AG08396 (cell line): ENCODE data around the gene MCF2L.

Experiments
- DNase-seq: peaks from one replicate; pipeline ENCODE4 v3.0.0; 2012; ENCODE audit warnings: low spot score, mixed read lengths

Gene MCF2L

DNA sequence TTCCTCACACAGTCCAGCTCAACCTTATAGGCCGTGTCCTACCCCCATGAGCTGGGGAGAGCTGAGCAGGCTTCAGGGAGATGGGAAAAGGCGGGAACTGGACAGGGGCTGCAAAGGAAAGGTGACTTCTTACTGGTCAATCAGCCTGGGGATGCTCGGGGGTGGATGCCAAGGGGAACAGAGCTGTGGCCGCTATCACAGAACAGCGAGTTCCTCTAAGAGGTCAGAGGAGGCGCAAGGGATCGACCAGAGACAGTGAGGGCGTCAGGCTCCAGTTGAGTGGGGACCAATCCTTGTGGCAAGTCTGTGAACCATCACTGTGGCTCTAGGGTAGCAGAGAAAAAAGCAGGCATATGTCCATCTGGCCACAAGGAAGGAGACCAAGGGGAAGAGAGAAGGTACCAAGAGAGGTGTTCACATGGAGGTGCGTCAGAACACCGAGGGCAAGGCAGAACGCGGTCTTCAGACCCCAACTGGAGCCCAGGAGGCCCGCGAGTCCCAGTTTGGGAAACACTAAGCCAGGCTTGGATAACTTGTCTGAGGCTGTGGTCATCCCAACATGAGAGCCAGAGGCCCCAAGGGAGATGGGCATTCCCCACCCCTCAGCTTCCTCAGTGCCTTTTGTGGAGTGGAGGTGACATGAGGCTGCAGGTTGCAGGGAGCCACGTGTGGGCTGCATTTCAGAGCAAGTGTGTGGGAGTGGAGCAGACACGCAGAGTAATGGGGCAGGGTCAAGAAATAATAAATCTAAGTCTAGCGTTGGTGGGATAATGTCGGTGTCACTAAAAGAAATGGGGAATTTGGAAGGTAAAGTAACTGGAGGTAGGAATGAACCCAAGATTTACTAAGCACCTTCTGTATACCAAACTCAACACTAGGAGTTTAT lies 157.5 kb downstream of the MCF2L start:
- DNase-seq = no peak

- no peak for DNase-seq
Observed at GRCh38 chr13:113129480-113129879, 160.5 kb downstream of the MCF2L start.

GRCh38 chr13:113129921-113130750 lies 161.1 kb downstream of the MCF2L start:
- no peak for DNase-seq

GRCh38 chr13:113135281-113135760 lies 166.3 kb downstream of the MCF2L start:
- DNase-seq = no peak

- DNase-seq = no peak
Observed at GRCh38 chr13:113137691-113138298, 168.8 kb downstream of the MCF2L start.

DNA sequence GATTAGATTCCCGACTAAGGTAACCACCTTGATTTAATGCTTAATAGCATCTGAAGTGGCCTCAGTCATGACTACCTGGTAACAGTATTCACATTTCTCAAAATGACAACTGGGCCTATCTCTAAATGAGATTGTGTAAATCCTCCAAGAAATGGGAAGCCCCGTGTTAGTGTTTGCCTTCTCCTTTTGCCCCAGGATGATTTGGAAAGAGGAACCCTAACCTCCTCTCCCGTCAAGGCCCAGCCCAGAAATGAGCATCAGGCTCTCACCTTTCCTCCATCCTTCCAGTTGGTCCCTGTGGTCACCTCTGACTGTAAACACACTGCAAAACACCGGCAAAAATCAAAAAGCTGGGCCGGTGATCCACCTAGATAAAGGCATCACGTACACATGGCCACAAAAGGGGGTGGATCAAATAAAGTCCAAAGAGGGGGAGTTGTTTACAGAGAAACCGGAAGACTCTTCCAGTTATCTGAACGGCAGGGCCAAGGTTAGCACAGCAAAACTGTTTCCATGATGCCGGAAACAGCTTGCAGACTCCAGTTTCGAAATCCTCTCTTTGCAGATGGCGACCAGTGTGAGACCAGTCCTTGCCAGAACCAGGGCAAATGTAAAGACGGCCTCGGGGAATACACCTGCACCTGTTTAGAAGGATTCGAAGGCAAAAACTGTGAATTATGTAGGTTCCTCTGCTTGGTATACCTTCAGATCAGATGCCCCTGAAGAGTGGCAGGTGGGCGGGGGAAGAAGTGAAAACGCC lies 170.0 kb downstream of the MCF2L start:
- no peak for DNase-seq

- no peak for DNase-seq
Observed at GRCh38 chr13:113139577-113139976, 170.6 kb downstream of the MCF2L start.

DNA sequence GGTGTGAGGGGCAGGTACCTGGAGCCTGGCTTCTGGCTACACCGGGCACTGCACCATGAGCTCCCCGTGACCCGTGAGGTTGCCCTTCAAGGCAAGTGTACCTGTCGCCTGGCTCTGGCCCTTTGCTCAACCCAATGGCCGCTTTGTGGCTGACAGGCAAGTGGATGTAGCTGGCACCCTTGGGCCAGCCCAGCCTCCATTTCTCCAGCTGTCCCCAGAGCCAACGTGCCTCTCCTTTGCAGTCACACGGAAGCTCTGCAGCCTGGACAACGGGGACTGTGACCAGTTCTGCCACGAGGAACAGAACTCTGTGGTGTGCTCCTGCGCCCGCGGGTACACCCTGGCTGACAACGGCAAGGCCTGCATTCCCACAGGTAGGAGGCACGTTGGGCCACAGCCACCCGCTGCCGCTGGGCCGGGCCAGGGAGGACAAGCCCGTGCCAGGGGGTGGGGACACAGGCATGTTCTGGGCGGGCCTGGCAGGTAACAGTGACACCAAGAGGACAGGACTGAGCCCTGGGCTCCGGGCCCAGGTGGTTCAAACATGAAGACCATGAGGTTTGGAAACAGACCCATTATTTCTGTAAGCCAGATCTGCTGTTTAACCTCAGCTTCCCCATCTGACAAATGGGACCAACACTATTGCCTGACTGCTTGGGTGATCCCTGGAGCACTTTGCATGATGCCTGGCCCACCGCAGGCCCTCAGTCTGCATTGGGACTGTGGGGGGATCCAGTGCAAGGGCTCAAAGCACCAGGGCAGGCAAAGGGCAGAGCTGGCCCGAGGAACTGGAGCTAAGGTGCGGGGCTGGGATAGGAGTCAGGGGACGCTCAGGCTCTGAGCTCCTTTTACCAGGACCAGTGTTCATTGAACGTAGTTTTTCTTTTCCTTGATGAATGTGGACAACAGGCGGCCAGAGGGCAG lies 171.9 kb downstream of the MCF2L start:
- DNase-seq = no peak

GRCh38 chr13:113141601-113141970 lies 172.6 kb downstream of the MCF2L start:
- DNase-seq = no peak

GRCh38 chr13:113142876-113143275 lies 173.9 kb downstream of the MCF2L start:
- DNase-seq = no peak

- DNase-seq = no peak
Observed at GRCh38 chr13:113143466-113144254, 174.6 kb downstream of the MCF2L start.

DNA sequence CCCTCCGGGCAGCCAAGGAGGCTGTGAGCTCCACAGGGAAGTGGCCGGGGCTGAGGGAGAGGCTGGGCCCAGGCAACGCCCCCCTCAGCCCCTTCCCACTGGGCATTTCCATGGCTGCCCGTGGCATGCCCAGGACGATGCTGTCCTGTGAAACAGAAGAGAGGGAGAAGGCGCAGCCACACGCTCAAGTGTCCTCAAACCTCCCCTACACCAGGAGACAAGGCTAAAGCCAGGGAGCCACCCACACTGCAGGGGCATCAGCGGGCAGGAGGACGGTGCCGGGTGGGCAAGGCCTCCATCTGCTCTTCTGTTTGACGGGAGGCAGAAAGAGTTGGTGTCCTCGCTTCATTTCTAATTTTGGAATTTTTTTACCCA lies 175.2 kb downstream of the MCF2L start:
- no peak for DNase-seq

GRCh38 chr13:113145496-113145895 lies 176.5 kb downstream of the MCF2L start:
- no peak for DNase-seq

- DNase-seq = no peak
Observed at GRCh38 chr13:113145911-113146598, 177.0 kb downstream of the MCF2L start.

- no peak for DNase-seq
Observed at GRCh38 chr13:113146750-113147149, 177.7 kb downstream of the MCF2L start.

DNA sequence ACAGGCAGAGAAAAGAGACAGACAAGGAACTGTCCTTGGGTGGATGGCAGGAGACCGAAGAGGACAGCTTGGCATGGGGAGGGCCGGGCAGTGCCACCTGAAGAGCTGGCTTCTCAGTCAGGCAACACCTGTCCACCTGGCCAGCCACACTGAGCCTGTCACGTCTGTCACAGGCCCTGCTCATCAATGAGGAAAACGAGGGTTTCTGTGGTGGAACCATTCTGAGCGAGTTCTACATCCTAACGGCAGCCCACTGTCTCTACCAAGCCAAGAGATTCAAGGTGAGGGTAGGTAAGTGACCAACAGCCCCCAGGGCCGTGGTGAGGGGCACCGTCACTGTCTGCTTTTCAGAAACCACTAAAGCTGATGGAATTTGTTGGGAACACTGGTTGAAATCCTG lies 178.2 kb downstream of the MCF2L start:
- no peak for DNase-seq

- no peak for DNase-seq
Observed at GRCh38 chr13:113148407-113148806, 179.4 kb downstream of the MCF2L start.

DNA sequence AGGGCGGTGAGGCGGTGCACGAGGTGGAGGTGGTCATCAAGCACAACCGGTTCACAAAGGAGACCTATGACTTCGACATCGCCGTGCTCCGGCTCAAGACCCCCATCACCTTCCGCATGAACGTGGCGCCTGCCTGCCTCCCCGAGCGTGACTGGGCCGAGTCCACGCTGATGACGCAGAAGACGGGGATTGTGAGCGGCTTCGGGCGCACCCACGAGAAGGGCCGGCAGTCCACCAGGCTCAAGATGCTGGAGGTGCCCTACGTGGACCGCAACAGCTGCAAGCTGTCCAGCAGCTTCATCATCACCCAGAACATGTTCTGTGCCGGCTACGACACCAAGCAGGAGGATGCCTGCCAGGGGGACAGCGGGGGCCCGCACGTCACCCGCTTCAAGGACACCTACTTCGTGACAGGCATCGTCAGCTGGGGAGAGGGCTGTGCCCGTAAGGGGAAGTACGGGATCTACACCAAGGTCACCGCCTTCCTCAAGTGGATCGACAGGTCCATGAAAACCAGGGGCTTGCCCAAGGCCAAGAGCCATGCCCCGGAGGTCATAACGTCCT lies 180.0 kb downstream of the MCF2L start:
- DNase-seq = no peak
